K562 (cell line): ENCODE results near the gene U2AF1L4. TPM values are rescaled to one million over a fixed set of nuclear protein-coding genes. Genes with fewer than 3 reads are reported as not detected.
A peak's percentile ranks its signal among the peaks of the same experiment; 100 is the strongest.

Experiments used
- DMBX1 ChIP-seq: fragments of 250-450 bp; sonication (Bioruptor Pico); IDR thresholded peaks from 2 replicates; pipeline ENCODE4 v1.8.0; 2022; ENCODE audit warnings: inconsistent platforms, mild to moderate bottlenecking, moderate library complexity, borderline replicate concordance
- FOXP1 ChIP-seq: sonication (generic); formaldehyde crosslinking; IDR thresholded peaks from 2 replicates; pipeline ENCODE4 v1.8.0; 2022; ENCODE audit warnings: mild to moderate bottlenecking, missing genetic modification reagents
- MECOM ChIP-seq: fragments of 250-450 bp; sonication (Bioruptor Pico); IDR thresholded peaks from 2 replicates; pipeline ENCODE4 v1.8.0; 2022; ENCODE audit warnings: inconsistent platforms
- MTA3 ChIP-seq: fragments of 450-650 bp; formaldehyde crosslinking; IDR thresholded peaks from 2 replicates; pipeline ENCODE4 v1.6.1; 2017; ENCODE audit warnings: mild to moderate bottlenecking, borderline replicate concordance
- RBM17 ChIP-seq: fragments of 200-400 bp; formaldehyde crosslinking; IDR thresholded peaks from 2 replicates; pipeline ENCODE4 v1.6.1; 2017; ENCODE audit warnings: low read depth, mild to moderate bottlenecking, low read length, borderline replicate concordance
- YY1 ChIP-seq, 3 experiments: IDR thresholded peaks; 2 replicates each; pipeline ENCODE4 v1.6.1; 2011; ENCODE audit warnings: low read length in 2 of 3, mild to moderate bottlenecking in 2 of 3, moderate library complexity in 2 of 3, borderline replicate concordance in 1 of 3, control low read depth in 1 of 3, low read depth in 1 of 3; ENCODE audit not compliant: insufficient read depth in 3 of 3, insufficient replicate concordance in 2 of 3, control insufficient read depth in 1 of 3, insufficient read length in 1 of 3; ENCODE audit errors: extremely low read depth in 1 of 3
- polyA plus RNA-seq, 8 experiments: library from polyadenylated mRNA; depleted of rRNA in 4 of 8; stranded (reverse) in 5 of 8; unstranded in 3 of 8; fragments of >200 nt; fragmentation: Nextera tagmentation in 2 of 8; fragmentation: Illumina TruSeq in 1 of 8; extraction: Ambion mirVana in 2 of 8; extraction: Trizol in 1 of 8; gene quantifications; 2 replicates each; pipeline versions ENCODE4 v1.2.1 to v1.2.3, GENCODE V29; 2011 to 2014; ENCODE audit warnings: inconsistent platforms in 1 of 8, missing spikeins in 1 of 8
- total RNA-seq, 7 experiments: library from RNA; depleted of rRNA in 6 of 7; stranded (reverse); fragments of >200 nt in 6 of 7; fragmentation: Illumina TruSeq in 2 of 7; extraction: Trizol in 2 of 7; gene quantifications; 2 replicates each; pipeline versions ENCODE4 v1.2.1 to v1.2.3, GENCODE V29; 2011 to 2021; ENCODE audit warnings: low replicate concordance in 1 of 7
- TF ChIP-seq, protein P1 (sequence below): sonication (generic); IDR thresholded peaks from 2 replicates; pipeline ENCODE4 v1.6.1; 2016
- TF ChIP-seq, protein P2 (sequence below), 2 experiments: fragments of 450-650 bp; IDR thresholded peaks; 2 replicates each; pipeline ENCODE4 v1.6.1; 2016
- TF ChIP-seq, protein P3 (sequence below): fragments of 250-450 bp; sonication (Bioruptor Pico); IDR thresholded peaks from 2 replicates; pipeline ENCODE4 v1.8.0; 2022; ENCODE audit warnings: inconsistent platforms
- TF ChIP-seq, protein P4 (sequence below): fragments of 450-650 bp; formaldehyde crosslinking; IDR thresholded peaks from 2 replicates; pipeline ENCODE4 v1.4.0; 2020; ENCODE audit warnings: mild to moderate bottlenecking, moderate library complexity
- TF ChIP-seq, protein P5 (sequence below): fragments of 450-650 bp; IDR thresholded peaks from 2 replicates; pipeline ENCODE4 v1.6.1; 2017; ENCODE audit warnings: antibody characterized with exemption, mild to moderate bottlenecking
- TF ChIP-seq, protein P6 (sequence below): fragments of 450-650 bp; IDR thresholded peaks from 2 replicates; pipeline ENCODE4 v1.6.1; 2016; ENCODE audit warnings: borderline replicate concordance

Gene U2AF1L4
- total and polyA plus RNA-seq, 9 of the 15 experiments (the other 6 are each of a cell fraction or from before 2014, with no cell fraction given): 8.4 to 19.5 (median 12.6) TPM

DNA sequence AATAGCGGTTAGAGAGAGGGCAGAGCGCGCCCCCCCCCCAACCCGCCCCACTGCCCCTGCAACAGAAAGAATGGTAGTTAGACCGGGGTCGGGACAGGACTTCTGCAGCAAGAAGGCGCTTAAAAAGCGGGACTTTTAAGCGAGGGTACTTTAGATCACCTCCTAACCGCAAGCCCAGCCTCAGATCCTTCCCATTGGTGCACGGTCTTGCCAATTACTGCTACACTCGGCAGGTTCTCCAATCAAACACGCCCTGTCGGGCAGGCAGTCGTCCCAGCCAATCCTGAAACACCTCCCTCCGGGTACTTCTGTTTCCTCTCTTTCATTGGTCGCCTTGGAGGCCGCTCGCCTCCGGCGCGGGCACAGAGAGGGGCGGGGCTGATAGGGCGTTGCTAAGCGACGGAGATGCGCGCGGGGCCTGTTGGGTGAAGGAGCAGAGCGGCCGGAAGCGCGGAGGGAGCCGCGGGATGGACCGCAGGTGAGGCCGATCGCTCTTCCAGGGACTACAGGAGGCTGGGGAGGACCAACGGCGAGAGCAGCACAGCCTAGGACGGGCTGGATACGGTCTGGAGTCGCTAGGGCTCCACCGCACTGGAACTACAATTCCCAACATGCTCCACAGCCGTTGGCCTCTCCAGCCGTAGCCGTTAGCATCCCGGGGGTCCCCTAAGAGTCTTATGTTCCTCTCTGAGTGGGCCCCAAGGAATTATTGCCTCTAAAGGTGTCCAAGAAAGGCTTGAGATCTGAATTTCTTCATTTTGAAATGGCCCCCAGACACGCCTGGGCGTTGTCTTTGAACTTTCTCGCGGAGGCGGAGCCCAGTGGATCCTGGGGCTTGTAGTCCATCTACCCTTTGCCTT lies 12.8 kb upstream of the U2AF1L4 start, which contains the start of gene PROSER3 (continued):
- TF ChIP-seq, protein P1, sequence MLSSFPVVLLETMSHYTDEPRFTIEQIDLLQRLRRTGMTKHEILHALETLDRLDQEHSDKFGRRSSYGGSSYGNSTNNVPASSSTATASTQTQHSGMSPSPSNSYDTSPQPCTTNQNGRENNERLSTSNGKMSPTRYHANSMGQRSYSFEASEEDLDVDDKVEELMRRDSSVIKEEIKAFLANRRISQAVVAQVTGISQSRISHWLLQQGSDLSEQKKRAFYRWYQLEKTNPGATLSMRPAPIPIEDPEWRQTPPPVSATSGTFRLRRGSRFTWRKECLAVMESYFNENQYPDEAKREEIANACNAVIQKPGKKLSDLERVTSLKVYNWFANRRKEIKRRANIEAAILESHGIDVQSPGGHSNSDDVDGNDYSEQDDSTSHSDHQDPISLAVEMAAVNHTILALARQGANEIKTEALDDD: no peak
- TF ChIP-seq, protein P2, sequence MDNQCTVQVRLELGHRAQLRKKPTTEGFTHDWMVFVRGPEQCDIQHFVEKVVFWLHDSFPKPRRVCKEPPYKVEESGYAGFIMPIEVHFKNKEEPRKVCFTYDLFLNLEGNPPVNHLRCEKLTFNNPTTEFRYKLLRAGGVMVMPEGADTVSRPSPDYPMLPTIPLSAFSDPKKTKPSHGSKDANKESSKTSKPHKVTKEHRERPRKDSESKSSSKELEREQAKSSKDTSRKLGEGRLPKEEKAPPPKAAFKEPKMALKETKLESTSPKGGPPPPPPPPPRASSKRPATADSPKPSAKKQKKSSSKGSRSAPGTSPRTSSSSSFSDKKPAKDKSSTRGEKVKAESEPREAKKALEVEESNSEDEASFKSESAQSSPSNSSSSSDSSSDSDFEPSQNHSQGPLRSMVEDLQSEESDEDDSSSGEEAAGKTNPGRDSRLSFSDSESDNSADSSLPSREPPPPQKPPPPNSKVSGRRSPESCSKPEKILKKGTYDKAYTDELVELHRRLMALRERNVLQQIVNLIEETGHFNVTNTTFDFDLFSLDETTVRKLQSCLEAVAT (IDR thresholded peaks at IDR 0.05): peak; percentile 99
- TF ChIP-seq, protein P3, sequence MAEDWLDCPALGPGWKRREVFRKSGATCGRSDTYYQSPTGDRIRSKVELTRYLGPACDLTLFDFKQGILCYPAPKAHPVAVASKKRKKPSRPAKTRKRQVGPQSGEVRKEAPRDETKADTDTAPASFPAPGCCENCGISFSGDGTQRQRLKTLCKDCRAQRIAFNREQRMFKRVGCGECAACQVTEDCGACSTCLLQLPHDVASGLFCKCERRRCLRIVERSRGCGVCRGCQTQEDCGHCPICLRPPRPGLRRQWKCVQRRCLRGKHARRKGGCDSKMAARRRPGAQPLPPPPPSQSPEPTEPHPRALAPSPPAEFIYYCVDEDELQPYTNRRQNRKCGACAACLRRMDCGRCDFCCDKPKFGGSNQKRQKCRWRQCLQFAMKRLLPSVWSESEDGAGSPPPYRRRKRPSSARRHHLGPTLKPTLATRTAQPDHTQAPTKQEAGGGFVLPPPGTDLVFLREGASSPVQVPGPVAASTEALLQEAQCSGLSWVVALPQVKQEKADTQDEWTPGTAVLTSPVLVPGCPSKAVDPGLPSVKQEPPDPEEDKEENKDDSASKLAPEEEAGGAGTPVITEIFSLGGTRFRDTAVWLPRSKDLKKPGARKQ (CRISPR knock-in tag): no peak
- 0 out of 2 replicates have a peak, but pooled peaks have one; percentile 59 for TF ChIP-seq MTA3
- TF ChIP-seq, protein P4, sequence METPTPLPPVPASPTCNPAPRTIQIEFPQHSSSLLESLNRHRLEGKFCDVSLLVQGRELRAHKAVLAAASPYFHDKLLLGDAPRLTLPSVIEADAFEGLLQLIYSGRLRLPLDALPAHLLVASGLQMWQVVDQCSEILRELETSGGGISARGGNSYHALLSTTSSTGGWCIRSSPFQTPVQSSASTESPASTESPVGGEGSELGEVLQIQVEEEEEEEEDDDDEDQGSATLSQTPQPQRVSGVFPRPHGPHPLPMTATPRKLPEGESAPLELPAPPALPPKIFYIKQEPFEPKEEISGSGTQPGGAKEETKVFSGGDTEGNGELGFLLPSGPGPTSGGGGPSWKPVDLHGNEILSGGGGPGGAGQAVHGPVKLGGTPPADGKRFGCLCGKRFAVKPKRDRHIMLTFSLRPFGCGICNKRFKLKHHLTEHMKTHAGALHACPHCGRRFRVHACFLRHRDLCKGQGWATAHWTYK: 0 out of 2 replicates have a peak, but pooled peaks have one; percentile 31
- TF ChIP-seq YY1 (IDR thresholded peaks at IDR 0.05; ENCODE audit: borderline replicate concordance in 1 of 3, control insufficient read depth in 1 of 3, extremely low read depth in 1 of 3, insufficient read depth in 3 of 3, insufficient read length in 1 of 3, insufficient replicate concordance in 2 of 3, low read depth in 1 of 3, low read length in 2 of 3): peak in 2 of 3 experiments; percentile 62 to 89
- peak; percentile 79; the same call in 1 of the 2 replicates for TF ChIP-seq FOXP1 (CRISPR knock-in tag)
- TF ChIP-seq DMBX1: peak; percentile 51; the same call in 1 of the 2 replicates
- no peak for TF ChIP-seq RBM17
- TF ChIP-seq, protein P5, sequence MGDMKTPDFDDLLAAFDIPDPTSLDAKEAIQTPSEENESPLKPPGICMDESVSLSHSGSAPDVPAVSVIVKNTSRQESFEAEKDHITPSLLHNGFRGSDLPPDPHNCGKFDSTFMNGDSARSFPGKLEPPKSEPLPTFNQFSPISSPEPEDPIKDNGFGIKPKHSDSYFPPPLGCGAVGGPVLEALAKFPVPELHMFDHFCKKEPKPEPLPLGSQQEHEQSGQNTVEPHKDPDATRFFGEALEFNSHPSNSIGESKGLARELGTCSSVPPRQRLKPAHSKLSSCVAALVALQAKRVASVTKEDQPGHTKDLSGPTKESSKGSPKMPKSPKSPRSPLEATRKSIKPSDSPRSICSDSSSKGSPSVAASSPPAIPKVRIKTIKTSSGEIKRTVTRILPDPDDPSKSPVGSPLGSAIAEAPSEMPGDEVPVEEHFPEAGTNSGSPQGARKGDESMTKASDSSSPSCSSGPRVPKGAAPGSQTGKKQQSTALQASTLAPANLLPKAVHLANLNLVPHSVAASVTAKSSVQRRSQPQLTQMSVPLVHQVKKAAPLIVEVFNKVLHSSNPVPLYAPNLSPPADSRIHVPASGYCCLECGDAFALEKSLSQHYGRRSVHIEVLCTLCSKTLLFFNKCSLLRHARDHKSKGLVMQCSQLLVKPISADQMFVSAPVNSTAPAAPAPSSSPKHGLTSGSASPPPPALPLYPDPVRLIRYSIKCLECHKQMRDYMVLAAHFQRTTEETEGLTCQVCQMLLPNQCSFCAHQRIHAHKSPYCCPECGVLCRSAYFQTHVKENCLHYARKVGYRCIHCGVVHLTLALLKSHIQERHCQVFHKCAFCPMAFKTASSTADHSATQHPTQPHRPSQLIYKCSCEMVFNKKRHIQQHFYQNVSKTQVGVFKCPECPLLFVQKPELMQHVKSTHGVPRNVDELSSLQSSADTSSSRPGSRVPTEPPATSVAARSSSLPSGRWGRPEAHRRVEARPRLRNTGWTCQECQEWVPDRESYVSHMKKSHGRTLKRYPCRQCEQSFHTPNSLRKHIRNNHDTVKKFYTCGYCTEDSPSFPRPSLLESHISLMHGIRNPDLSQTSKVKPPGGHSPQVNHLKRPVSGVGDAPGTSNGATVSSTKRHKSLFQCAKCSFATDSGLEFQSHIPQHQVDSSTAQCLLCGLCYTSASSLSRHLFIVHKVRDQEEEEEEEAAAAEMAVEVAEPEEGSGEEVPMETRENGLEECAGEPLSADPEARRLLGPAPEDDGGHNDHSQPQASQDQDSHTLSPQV: no peak; the same call in 1 of the 2 replicates
- TF ChIP-seq, protein P6, sequence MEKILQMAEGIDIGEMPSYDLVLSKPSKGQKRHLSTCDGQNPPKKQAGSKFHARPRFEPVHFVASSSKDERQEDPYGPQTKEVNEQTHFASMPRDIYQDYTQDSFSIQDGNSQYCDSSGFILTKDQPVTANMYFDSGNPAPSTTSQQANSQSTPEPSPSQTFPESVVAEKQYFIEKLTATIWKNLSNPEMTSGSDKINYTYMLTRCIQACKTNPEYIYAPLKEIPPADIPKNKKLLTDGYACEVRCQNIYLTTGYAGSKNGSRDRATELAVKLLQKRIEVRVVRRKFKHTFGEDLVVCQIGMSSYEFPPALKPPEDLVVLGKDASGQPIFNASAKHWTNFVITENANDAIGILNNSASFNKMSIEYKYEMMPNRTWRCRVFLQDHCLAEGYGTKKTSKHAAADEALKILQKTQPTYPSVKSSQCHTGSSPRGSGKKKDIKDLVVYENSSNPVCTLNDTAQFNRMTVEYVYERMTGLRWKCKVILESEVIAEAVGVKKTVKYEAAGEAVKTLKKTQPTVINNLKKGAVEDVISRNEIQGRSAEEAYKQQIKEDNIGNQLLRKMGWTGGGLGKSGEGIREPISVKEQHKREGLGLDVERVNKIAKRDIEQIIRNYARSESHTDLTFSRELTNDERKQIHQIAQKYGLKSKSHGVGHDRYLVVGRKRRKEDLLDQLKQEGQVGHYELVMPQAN: peak; percentile 22; the same call in 1 of the 2 replicates
- no peak for TF ChIP-seq MECOM
